ENCODE results near the gene RPL36AL.

DNA sequence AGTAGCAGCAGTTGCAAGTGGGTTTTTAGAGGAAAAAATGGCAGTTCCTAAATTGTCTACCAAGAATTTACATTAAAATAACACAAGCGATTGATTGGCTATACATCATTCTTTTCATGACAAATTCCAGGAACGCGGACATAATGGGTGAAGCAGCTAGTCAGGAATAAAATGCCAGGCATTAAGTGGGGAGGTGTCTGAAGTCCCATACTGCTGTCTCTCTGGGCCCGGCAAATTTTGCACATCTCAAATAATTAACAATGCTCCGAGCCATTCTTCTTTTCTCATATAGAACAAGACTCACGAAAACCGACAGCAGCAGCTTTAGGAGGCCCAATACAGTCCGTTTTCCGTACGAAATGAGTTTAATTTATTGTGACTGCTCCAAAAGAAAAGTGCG, 696 bp downstream of the RPL36AL start:
- no peak for TF ChIP-seq ZNF274 (IDR thresholded peaks at IDR 0.05; ENCODE audit: low read depth, low read length)
- no peak for TF ChIP-seq YY1 (IDR thresholded peaks at IDR 0.05; ENCODE audit: insufficient read depth, insufficient read length)
- no peak for TF ChIP-seq SUZ12 (IDR thresholded peaks at IDR 0.05; ENCODE audit: extremely low read depth, insufficient read depth, insufficient read length)
